ENCODE data around the gene PAK1IP1. TPM values are rescaled to one million over a fixed set of nuclear protein-coding genes. Genes with fewer than 3 reads are reported as not detected.
"Not testable (repeated sequence)": the region's sequence is repeated elsewhere in the genome, so short reads cannot be mapped to it uniquely, and the experiment has no call there.

The PAK1IP1 gene
- polyA plus RNA-seq, 3 donors from 2014 or later: 7.1 to 16.3 (median 10.0) TPM

- no peaks in the 10 kb centered on the region for H3K36me3 Mint-ChIP-seq
- no peak overlapping the region for H3K27ac Mint-ChIP-seq
- H3K9me3 Mint-ChIP-seq: no peaks in the 10 kb centered on the region
- DNase-seq: no peak
- H3K27me3 Mint-ChIP-seq (ENCODE audit: low read depth in 3 of 3): peaks cover 7 to 26% (median 9%) of the 10 kb centered on the region in 3 donors
- no peaks in the 10 kb centered on the region for H3K4me1 Mint-ChIP-seq
- H3K4me3 Mint-ChIP-seq: no peak overlapping the region
Measured at GRCh38 chr6:10740061-10740460, 45.3 kb downstream of the PAK1IP1 start.

DNA sequence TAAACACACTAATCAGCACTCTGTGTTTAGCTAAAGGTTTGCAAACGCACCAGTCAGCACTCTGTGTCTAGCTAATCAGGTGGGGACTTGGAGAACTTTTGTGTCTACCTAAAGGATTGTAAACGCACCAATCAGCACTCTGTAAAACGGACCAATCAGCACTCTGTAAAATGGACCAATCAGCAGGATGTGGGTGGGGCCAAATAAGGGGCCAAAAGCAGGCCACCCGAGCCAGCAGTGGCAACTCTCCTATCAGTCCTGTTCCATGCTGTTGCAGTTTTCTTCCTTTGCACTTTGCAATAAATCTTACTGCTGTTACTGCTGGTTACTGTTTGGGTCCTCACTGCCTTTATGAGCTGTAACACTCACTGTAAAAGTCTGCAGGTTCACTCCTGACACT lies 46.9 kb downstream of the PAK1IP1 start:
- not testable (repeated sequence) for H3K4me1 Mint-ChIP-seq, H3K4me3 Mint-ChIP-seq, H3K9me3 Mint-ChIP-seq, DNase-seq, H3K27ac Mint-ChIP-seq, H3K36me3 Mint-ChIP-seq
- H3K27me3 Mint-ChIP-seq (ENCODE audit: low read depth in 3 of 3): peaks cover 8 to 28% (median 15%) of the 10 kb centered on the region in 3 donors

DNA sequence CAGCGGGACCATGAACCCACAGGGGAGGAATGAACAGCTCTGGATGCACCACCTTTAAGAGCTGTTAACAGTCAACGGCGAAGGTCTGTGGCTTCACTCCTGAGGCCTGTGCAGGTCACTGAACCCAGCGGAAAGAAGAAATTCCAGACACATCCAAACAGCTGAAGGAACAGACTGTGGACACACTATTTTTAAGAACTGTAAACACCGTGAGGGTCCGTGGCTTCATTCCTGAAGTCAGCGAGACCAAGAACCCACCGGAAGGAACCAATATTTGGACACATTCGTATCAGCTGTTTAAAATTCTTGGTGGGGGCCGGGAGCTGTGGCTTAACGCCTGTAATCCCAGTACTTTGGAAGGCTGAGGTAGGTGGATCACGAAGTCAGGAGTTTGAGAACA lies 47.5 kb downstream of the PAK1IP1 start:
- no peak for DNase-seq
- Mint-ChIP-seq H3K9me3 (no peaks in the 10 kb centered on the region), H3K4me3 (no peak overlapping the region), H3K27ac (no peak overlapping the region), H3K36me3 (no peaks in the 10 kb centered on the region), H3K27me3 (ENCODE audit: low read depth in 3 of 3) (peaks cover 2 to 26% (median 15%) of the 10 kb centered on the region in 3 donors), H3K4me1 (peaks cover 8 to 10% of the 10 kb centered on the region in 2 donors)

- Mint-ChIP-seq H3K27ac (no peak overlapping the region), H3K4me1 (peaks cover 20 to 23% of the 10 kb centered on the region in 2 donors), H3K36me3 (no peaks in the 10 kb centered on the region), H3K9me3 (no peaks in the 10 kb centered on the region), H3K4me3 (no peak overlapping the region), H3K27me3 (ENCODE audit: low read depth in 3 of 3) (peaks cover 9 to 31% (median 20%) of the 10 kb centered on the region in 3 donors)
- no peak for DNase-seq
Measured at GRCh38 chr6:10743515-10743914, 48.7 kb downstream of the PAK1IP1 start.

- peaks cover 9 to 26% (median 23%) of the 10 kb centered on the region in 3 donors for H3K27me3 Mint-ChIP-seq (ENCODE audit: low read depth in 3 of 3)
- H3K36me3 Mint-ChIP-seq: peaks cover 0 to 3% (median 0%) of the 10 kb centered on the region in 3 donors
- no peak for DNase-seq
- peak overlapping the region in 1 of 5 donors; percentile 34 for H3K4me3 Mint-ChIP-seq
- peaks cover 33 to 38% of the 10 kb centered on the region in 2 donors for H3K4me1 Mint-ChIP-seq
- H3K27ac Mint-ChIP-seq: no peak overlapping the region
- no peaks in the 10 kb centered on the region for H3K9me3 Mint-ChIP-seq
Measured at GRCh38 chr6:10745116-10745515, 50.3 kb downstream of the PAK1IP1 start.

DNA sequence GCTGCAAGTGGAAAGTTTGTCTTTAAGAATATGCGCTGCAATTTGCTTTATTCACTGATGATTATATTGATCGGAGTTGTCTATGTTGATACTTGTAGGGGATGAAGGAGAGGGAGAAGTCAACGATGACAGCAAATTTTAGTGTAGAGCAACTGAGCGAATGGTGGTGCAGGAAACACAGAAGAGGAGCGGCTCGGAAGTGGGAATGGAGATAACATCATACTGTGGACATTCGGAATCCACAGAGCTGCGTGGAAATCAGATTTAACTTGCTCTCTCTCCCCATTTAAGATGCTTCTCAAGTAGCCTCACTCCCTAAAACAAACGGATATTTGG lies 52.1 kb downstream of the PAK1IP1 start:
- Mint-ChIP-seq H3K27ac (peak overlapping the region; percentile 77 to 93 (median 92)), H3K4me1 (peaks cover 49 to 56% of the 10 kb centered on the region in 2 donors), H3K4me3 (peak overlapping the region; percentile 92 to 97 (median 93)), H3K27me3 (ENCODE audit: low read depth in 3 of 3) (peaks cover 9 to 32% (median 24%) of the 10 kb centered on the region in 3 donors), H3K36me3 (peaks cover 0 to 12% (median 0%) of the 10 kb centered on the region in 3 donors), H3K9me3 (no peaks in the 10 kb centered on the region)
- no peak for DNase-seq

DNA sequence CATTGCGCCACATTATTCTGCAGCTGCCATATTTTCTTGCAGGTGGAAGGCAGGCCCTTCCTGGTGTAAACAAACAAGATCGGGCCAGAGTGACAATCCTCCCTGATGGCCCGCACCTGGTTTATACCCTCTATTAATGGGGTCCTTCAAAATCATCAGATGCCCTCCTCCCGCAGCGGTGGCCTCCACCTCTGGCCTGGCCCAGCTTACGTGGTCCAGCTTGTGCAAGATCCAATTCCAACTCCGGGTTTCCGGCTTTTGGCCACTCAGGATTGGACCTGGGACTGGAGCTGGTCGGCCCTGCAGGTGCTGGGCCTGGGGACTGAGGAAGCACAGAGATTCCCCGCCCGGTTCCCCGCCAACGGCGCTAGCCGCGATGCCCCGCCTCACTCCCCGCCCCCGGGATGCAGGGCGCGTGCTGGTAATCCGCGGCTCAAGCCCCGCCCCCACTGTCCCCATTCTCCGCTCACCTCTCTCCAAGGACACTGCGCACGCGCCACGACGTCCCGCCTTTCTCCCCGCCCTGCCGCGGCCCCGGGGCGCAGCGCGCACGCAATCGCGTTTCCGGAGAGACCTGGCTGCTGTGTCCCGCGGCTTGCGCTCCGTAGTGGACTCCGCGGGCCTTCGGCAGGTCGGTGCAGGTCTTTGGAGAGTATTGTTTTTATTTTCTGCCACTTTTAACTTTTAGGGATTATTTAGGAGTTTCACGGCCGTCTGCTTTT lies 52.6 kb downstream of the PAK1IP1 start, which contains the start of gene TMEM14B:
Gene TMEM14B, plus strand, starts transcription at position 555 of the 722 bp plus-strand sequence. CDS start 1,441 bp downstream, outside the sequence.
- H3K4me3 Mint-ChIP-seq: peak within 1 kb of the TSS; percentile 92 to 97 (median 93)
- peaks cover 0 to 12% (median 0%) of the 10 kb centered on the region in 3 donors for H3K36me3 Mint-ChIP-seq
- peaks cover 54 to 61% of the 10 kb centered on the region in 2 donors for H3K4me1 Mint-ChIP-seq
- no peaks in the 10 kb centered on the region for H3K9me3 Mint-ChIP-seq
- DNase-seq: peak; percentile 98
- H3K27ac Mint-ChIP-seq: peak within 1 kb of the TSS; percentile 85 to 93 (median 92)
- H3K27me3 Mint-ChIP-seq (ENCODE audit: low read depth in 3 of 3): peaks cover 9 to 35% (median 23%) of the 10 kb centered on the region in 3 donors

GRCh38 chr6:10749734-10750133 lies 55.0 kb downstream of the PAK1IP1 start:
- H3K36me3 Mint-ChIP-seq: peaks cover 14 to 26% (median 14%) of the 10 kb centered on the region in 3 donors
- peaks cover 64 to 71% of the 10 kb centered on the region in 2 donors for H3K4me1 Mint-ChIP-seq
- DNase-seq: no peak
- peak overlapping the region in 2 of 6 donors; percentile 48 to 53 for H3K27ac Mint-ChIP-seq
- no peaks in the 10 kb centered on the region for H3K9me3 Mint-ChIP-seq
- H3K4me3 Mint-ChIP-seq: peak overlapping the region in 3 of 5 donors; percentile 29 to 92 (median 36)
- peaks cover 14 to 44% (median 25%) of the 10 kb centered on the region in 3 donors for H3K27me3 Mint-ChIP-seq (ENCODE audit: low read depth in 3 of 3)

GRCh38 chr6:10750568-10750967 lies 55.8 kb downstream of the PAK1IP1 start:
- H3K27ac Mint-ChIP-seq: peak overlapping the region in 2 of 6 donors; percentile 90 to 96
- H3K4me1 Mint-ChIP-seq: peaks cover 64 to 71% of the 10 kb centered on the region in 2 donors
- not testable (repeated sequence) for DNase-seq, H3K9me3 Mint-ChIP-seq
- peaks cover 14 to 35% (median 21%) of the 10 kb centered on the region in 3 donors for H3K36me3 Mint-ChIP-seq
- H3K27me3 Mint-ChIP-seq (ENCODE audit: low read depth in 3 of 3): peaks cover 14 to 44% (median 27%) of the 10 kb centered on the region in 3 donors
- peak overlapping the region in 2 of 5 donors; percentile 21 to 46 for H3K4me3 Mint-ChIP-seq

GRCh38 chr6:10751757-10752156 lies 57.0 kb downstream of the PAK1IP1 start:
- peaks cover 14 to 40% (median 23%) of the 10 kb centered on the region in 3 donors for H3K27me3 Mint-ChIP-seq (ENCODE audit: low read depth in 3 of 3)
- H3K36me3 Mint-ChIP-seq: peaks cover 22 to 43% (median 28%) of the 10 kb centered on the region in 3 donors

DNA sequence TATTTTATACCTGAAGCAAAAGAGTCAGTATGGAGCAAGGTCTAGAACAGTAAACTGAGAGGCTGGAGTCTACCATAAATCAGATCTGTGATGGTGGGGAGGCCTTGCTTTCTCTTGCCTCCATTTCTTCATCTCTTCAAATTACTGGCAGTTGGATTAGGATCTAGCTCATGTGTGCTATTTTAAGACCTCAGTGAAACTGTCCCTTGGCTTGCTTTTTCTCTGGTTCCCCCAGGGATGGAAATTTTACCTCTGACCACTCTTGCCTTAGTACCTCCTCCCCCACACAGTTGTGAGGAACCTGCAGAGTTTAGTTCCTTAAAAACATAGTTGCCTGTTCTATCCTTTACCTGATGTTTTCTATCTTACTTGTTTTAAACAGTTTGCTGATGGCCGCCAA lies 61.3 kb downstream of the PAK1IP1 start:
- no peak overlapping the region for H3K4me3 Mint-ChIP-seq
- H3K36me3 Mint-ChIP-seq: peaks cover 26 to 46% (median 41%) of the 10 kb centered on the region in 3 donors
- no peaks in the 10 kb centered on the region for H3K9me3 Mint-ChIP-seq
- DNase-seq: no peak
- H3K4me1 Mint-ChIP-seq: peaks cover 23 to 24% of the 10 kb centered on the region in 2 donors
- no peak overlapping the region for H3K27ac Mint-ChIP-seq
- H3K27me3 Mint-ChIP-seq (ENCODE audit: low read depth in 3 of 3): peaks cover 11 to 24% (median 14%) of the 10 kb centered on the region in 3 donors

More at GRCh38 chr6:10751757-10752156, 57.0 kb downstream of the PAK1IP1 start:
- H3K9me3 Mint-ChIP-seq: not testable (repeated sequence)
- peak; percentile 74 to 79 (median 76) for DNase-seq
- Mint-ChIP-seq H3K27ac (peak overlapping the region; percentile 76 to 96 (median 85)), H3K4me1 (peaks cover 61 to 66% of the 10 kb centered on the region in 2 donors), H3K4me3 (peak overlapping the region; percentile 32 to 87 (median 66))

Other genes with a start within 250 kb of the PAK1IP1 start
- gene GCNT2, start 173.6 kb upstream of the PAK1IP1 start, polyA plus RNA-seq: under 1 TPM in 2 of 3 donors, not detected in 1; 0.47 to 0.64 TPM
- gene C6orf52, start 356 bp upstream of the PAK1IP1 start, polyA plus RNA-seq: 1 to 10 TPM in 2 of 3 donors, not detected in 1; 3.1 to 3.3 TPM
- 10 to 100 TPM; 30.4 to 81.2 (median 45.8) TPM for gene TMEM14C, start 28.1 kb downstream of the PAK1IP1 start, polyA plus RNA-seq
- 100 to 1,000 TPM; 111 to 183 (median 126) TPM for gene TMEM14B, start 52.8 kb downstream of the PAK1IP1 start, polyA plus RNA-seq
- gene MAK, start 143.6 kb downstream of the PAK1IP1 start, polyA plus RNA-seq: under 1 TPM in 2 of 3 donors, not detected in 1; 0.06 to 0.18 TPM
- gene GCM2, start 187.1 kb downstream of the PAK1IP1 start, polyA plus RNA-seq: not detected
- gene SYCP2L, start 192.1 kb downstream of the PAK1IP1 start, polyA plus RNA-seq: under 1 TPM in 1 of 3 donors, not detected in 2; 0.09 TPM